Measurements from ENCODE around the gene MCIDAS. TPM values are rescaled to one million over a fixed set of nuclear protein-coding genes. Genes with fewer than 3 reads are reported as not detected.

Gene MCIDAS
- total and polyA plus RNA-seq, 2 of the 13 experiments (the other 11 are each of a cell fraction or from before 2014, with no cell fraction given): not detected

GRCh38 chr5:55231029-55231918, 4.2 kb upstream of the MCIDAS start (continued):
- TF ChIP-seq ZNF543 (CRISPR knock-in tag; IDR thresholded peaks at IDR 0.05) (no peak), ARID2 (CRISPR knock-in tag; IDR thresholded peaks at IDR 0.05; ENCODE audit: borderline replicate concordance) (no peak), ZMAT3 (CRISPR knock-in tag; conservative IDR thresholded peaks at IDR 0.05) (no peak), PRDM15 (CRISPR knock-in tag; IDR thresholded peaks at IDR 0.05) (no peak), KDM3A (CRISPR knock-in tag; IDR thresholded peaks at IDR 0.05; ENCODE audit: low read depth) (no peak), FOXM1 (CRISPR knock-in tag; IDR thresholded peaks at IDR 0.05) (no peak), ZSCAN25 (CRISPR knock-in tag; IDR thresholded peaks at IDR 0.05) (no peak), ZNF589 (CRISPR knock-in tag; conservative IDR thresholded peaks at IDR 0.05) (no peak)
- TF ChIP-seq, protein P1, sequence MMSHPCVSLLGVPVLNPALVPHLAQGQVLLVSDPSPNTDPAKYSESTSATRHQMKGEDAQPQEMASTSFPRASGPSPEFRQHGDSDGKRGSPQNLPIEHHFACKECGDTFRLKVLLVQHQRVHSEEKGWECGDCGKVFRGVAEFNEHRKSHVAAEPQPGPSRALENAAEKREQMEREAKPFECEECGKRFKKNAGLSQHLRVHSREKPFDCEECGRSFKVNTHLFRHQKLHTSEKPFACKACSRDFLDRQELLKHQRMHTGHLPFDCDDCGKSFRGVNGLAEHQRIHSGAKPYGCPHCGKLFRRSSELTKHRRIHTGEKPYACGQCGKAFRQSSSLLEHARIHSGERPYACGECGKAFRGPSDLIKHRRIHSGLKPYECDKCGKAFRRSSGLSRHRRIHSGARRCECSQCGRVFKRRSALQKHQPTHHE (CRISPR knock-in tag; IDR thresholded peaks at IDR 0.05; ENCODE audit: borderline replicate concordance): no peak
- TF ChIP-seq, protein P2, sequence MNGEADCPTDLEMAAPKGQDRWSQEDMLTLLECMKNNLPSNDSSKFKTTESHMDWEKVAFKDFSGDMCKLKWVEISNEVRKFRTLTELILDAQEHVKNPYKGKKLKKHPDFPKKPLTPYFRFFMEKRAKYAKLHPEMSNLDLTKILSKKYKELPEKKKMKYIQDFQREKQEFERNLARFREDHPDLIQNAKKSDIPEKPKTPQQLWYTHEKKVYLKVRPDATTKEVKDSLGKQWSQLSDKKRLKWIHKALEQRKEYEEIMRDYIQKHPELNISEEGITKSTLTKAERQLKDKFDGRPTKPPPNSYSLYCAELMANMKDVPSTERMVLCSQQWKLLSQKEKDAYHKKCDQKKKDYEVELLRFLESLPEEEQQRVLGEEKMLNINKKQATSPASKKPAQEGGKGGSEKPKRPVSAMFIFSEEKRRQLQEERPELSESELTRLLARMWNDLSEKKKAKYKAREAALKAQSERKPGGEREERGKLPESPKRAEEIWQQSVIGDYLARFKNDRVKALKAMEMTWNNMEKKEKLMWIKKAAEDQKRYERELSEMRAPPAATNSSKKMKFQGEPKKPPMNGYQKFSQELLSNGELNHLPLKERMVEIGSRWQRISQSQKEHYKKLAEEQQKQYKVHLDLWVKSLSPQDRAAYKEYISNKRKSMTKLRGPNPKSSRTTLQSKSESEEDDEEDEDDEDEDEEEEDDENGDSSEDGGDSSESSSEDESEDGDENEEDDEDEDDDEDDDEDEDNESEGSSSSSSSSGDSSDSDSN (CRISPR knock-in tag; IDR thresholded peaks at IDR 0.05): no peak
